CD4-positive, alpha-beta T cell treated with Interleukin-12 subunit alpha and Interleukin-12 subunit beta, for 1 hour (primary cell): Measurements from ENCODE around the gene PROSER1.
"Not testable (repeated sequence)": the region's sequence is repeated elsewhere in the genome, so short reads cannot be mapped to it uniquely, and the experiment has no call there.

Experiments
- DNase-seq: peaks from one replicate; pipeline ENCODE4 v3.0.0-alpha.2; 2020

PROSER1 gene

GRCh38 chr13:39037880-39038568 lies at the start of gene PROSER1, which contains the start of gene NHLRC3:
TSS of gene PROSER1 (minus strand) at chr13:39038089. CDS start at chr13:39037242, 847 bp downstream.
TSS of gene NHLRC3 (plus strand) at chr13:39038456. CDS start at chr13:39038640, 184 bp downstream.
- peak; percentile 87 for DNase-seq

GRCh38 chr13:39086251-39086945 lies 48.5 kb upstream of the PROSER1 start:
- not testable (repeated sequence) for DNase-seq

- DNase-seq: no peak
These were observed 36.1 kb upstream of the PROSER1 start for GRCh38 chr13:39073983-39074382.

GRCh38 chr13:39072842-39073241 lies 35.0 kb upstream of the PROSER1 start:
- no peak for DNase-seq

- no peak for DNase-seq
These were observed 24.1 kb upstream of the PROSER1 start for GRCh38 chr13:39062004-39062403.

GRCh38 chr13:39058040-39058439 lies 20.2 kb upstream of the PROSER1 start:
- no peak for DNase-seq

GRCh38 chr13:39056018-39056417 lies 18.1 kb upstream of the PROSER1 start:
- DNase-seq: no peak

- DNase-seq: no peak
These were observed 16.2 kb upstream of the PROSER1 start for GRCh38 chr13:39054112-39054511.

GRCh38 chr13:39052944-39053343 lies 15.1 kb upstream of the PROSER1 start:
- DNase-seq: no peak

GRCh38 chr13:39051157-39051556 lies 13.3 kb upstream of the PROSER1 start:
- peak; percentile 29 for DNase-seq

GRCh38 chr13:39049274-39049673 lies 11.4 kb upstream of the PROSER1 start:
- no peak for DNase-seq

- DNase-seq: no peak
These were observed 10.9 kb upstream of the PROSER1 start for GRCh38 chr13:39048806-39049205.

- DNase-seq: no peak
These were observed 9.7 kb upstream of the PROSER1 start for GRCh38 chr13:39047560-39047959.

- no peak for DNase-seq
These were observed 6.6 kb upstream of the PROSER1 start for GRCh38 chr13:39044536-39044935.

- no peak for DNase-seq
These were observed 2.3 kb upstream of the PROSER1 start for GRCh38 chr13:39040206-39040605.

- no peak for DNase-seq
These were observed 1.2 kb upstream of the PROSER1 start for GRCh38 chr13:39039041-39039440.

GRCh38 chr13:39038569-39039030 lies 711 bp upstream of the PROSER1 start:
- peak; percentile 59 for DNase-seq

- no peak for DNase-seq
These were observed 444 bp downstream of the PROSER1 start for GRCh38 chr13:39037410-39037879.

- DNase-seq: peak; percentile 20
These were observed 1.7 kb downstream of the PROSER1 start for GRCh38 chr13:39036212-39036611.

- DNase-seq: no peak
These were observed 2.1 kb downstream of the PROSER1 start for GRCh38 chr13:39035799-39036198.

- no peak for DNase-seq
These were observed 2.7 kb downstream of the PROSER1 start for GRCh38 chr13:39035204-39035603.

- no peak for DNase-seq
These were observed 3.8 kb downstream of the PROSER1 start for GRCh38 chr13:39034085-39034484.

- DNase-seq: no peak
These were observed 5.7 kb downstream of the PROSER1 start for GRCh38 chr13:39032150-39032549.

- DNase-seq: no peak
These were observed 12.5 kb downstream of the PROSER1 start for GRCh38 chr13:39025433-39025839.
